ENCODE measurements around the gene BCL2.
"Not testable (repeated sequence)": the region's sequence is repeated elsewhere in the genome, so short reads cannot be mapped to it uniquely, and the experiment has no call there.

GRCh38 chr18:63363420-63363819, 43.9 kb upstream of the BCL2 start:
- TF ChIP-seq POLR2A, CTCF (IDR thresholded peaks at IDR 0.05): not testable (repeated sequence)
